Naive thymus-derived CD4-positive, alpha-beta T cell (primary cell): ENCODE results near the gene GAA. TPM values are rescaled to one million over a fixed set of nuclear protein-coding genes. Genes with fewer than 3 reads are reported as not detected.

ENCODE experiments used
- ATAC-seq: fragments of 150-1000 bp; cut with Tn5 transposase; 2 replicates; pipeline ENCODE4 v1.10.0; 2021; ENCODE audit warnings: mild to moderate bottlenecking, moderate library complexity
- CTCF ChIA-PET: fragments of 350-600 bp; sonication (Branson Sonifier 250); formaldehyde crosslinking; loops from one replicate; lab custom pipeline; 2021; ENCODE audit warnings: antibody characterized with exemption; lab: Charles Lee
- POLR2A ChIA-PET: fragments of 350-600 bp; sonication (Branson Sonifier 250); formaldehyde crosslinking; loops from one replicate; lab custom pipeline; 2021; ENCODE audit warnings: antibody characterized with exemption, inconsistent platforms; lab: Charles Lee
- DNase-seq, 9 donors: peaks; one replicate each; pipeline versions ENCODE4 v3.0.0 to v3.0.0-alpha.2; 2020 to 2022; ENCODE audit warnings: mixed read lengths in 1 of 9
- H3K27ac ChIP-seq: one replicate; pipeline ENCODE4 v1.7.0; 2013; ENCODE audit warnings: mild to moderate bottlenecking, low read depth, low read length, moderate library complexity
- H3K27me3 ChIP-seq, 2 donors: one replicate each; pipeline ENCODE4 v1.7.0; 2013; ENCODE audit warnings: low read length in 2 of 2, mild to moderate bottlenecking in 2 of 2, moderate library complexity in 2 of 2; ENCODE audit not compliant: control insufficient read depth in 2 of 2, insufficient read depth in 2 of 2
- H3K36me3 ChIP-seq, 3 experiments: 1 replicate in 2 of 3; 2 replicates in 1 of 3; pipeline ENCODE4 v1.7.0; 2013; ENCODE audit warnings: low read length in 3 of 3, mild to moderate bottlenecking in 3 of 3, moderate library complexity in 1 of 3; ENCODE audit not compliant: insufficient read depth in 3 of 3, control insufficient read depth in 2 of 3
- H3K4me1 ChIP-seq, 2 donors: one replicate each; pipeline ENCODE4 v1.7.0; 2013; ENCODE audit warnings: low read length in 2 of 2, mild to moderate bottlenecking in 2 of 2, moderate library complexity in 1 of 2; ENCODE audit not compliant: control insufficient read depth in 2 of 2, insufficient read depth in 2 of 2
- H3K4me3 ChIP-seq: 2 replicates; pipeline ENCODE4 v1.7.0; 2013; ENCODE audit warnings: mild to moderate bottlenecking, low read length
- H3K9me3 ChIP-seq, 3 experiments: 1 replicate in 2 of 3; 2 replicates in 1 of 3; pipeline ENCODE4 v1.7.0; 2013; ENCODE audit warnings: low read length in 3 of 3; ENCODE audit not compliant: control insufficient read depth in 2 of 3
- H3K27ac Mint-ChIP-seq, 9 donors: one replicate each; pipeline ENCODE4 v1.8.0; 2020 to 2022; ENCODE audit warnings: mixed read lengths in 9 of 9, mild to moderate bottlenecking in 8 of 9, moderate library complexity in 5 of 9, inconsistent platforms in 2 of 9
- H3K27me3 Mint-ChIP-seq, 5 donors: one replicate each; pipeline ENCODE4 v1.8.0; 2021 to 2022; ENCODE audit warnings: mixed read lengths in 5 of 5, mild to moderate bottlenecking in 1 of 5
- H3K36me3 Mint-ChIP-seq, 5 donors: one replicate each; pipeline ENCODE4 v1.8.0; 2020 to 2022; ENCODE audit warnings: mixed read lengths in 5 of 5, mild to moderate bottlenecking in 3 of 5, inconsistent platforms in 1 of 5
- H3K4me1 Mint-ChIP-seq, 7 donors: one replicate each; pipeline ENCODE4 v1.8.0; 2020 to 2022; ENCODE audit warnings: mixed read lengths in 7 of 7, mild to moderate bottlenecking in 3 of 7, inconsistent platforms in 1 of 7
- H3K4me3 Mint-ChIP-seq, 10 donors: one replicate each; pipeline ENCODE4 v1.8.0; 2020 to 2022; ENCODE audit warnings: mild to moderate bottlenecking in 10 of 10, mixed read lengths in 10 of 10, moderate library complexity in 6 of 10, inconsistent platforms in 2 of 10
- H3K9me3 Mint-ChIP-seq, 11 donors: one replicate each; pipeline ENCODE4 v1.8.0; 2020 to 2022; ENCODE audit warnings: mixed read lengths in 11 of 11, mild to moderate bottlenecking in 4 of 11, inconsistent platforms in 1 of 11, moderate library complexity in 1 of 11
- intact Hi-C, 2 donors: fragments of 100-400 bp; cut with micrococcal nuclease; formaldehyde crosslinking; loops; one replicate each; pipeline ENCODE4 v1.15.1; 2023
- polyA plus RNA-seq, 2 donors: library from polyadenylated mRNA; unstranded; fragments of 300-500 nt; fragmentation: Illumina TruSeq; gene quantifications; one replicate each; pipeline ENCODE4 v1.2.3, GENCODE V29; 2021
- total RNA-seq, 6 experiments: library from RNA in 5 of 6; stranded (reverse) in 5 of 6; gene quantifications; 1 replicate in 5 of 6; 2 replicates in 1 of 6; pipeline ENCODE4 v1.2.3 and lab custom pipeline; 2021 to 2026

GAA gene
- total and polyA plus RNA-seq, 7 experiments from 2014 or later: 12.0 to 67.8 (median 36.4) TPM

DNA sequence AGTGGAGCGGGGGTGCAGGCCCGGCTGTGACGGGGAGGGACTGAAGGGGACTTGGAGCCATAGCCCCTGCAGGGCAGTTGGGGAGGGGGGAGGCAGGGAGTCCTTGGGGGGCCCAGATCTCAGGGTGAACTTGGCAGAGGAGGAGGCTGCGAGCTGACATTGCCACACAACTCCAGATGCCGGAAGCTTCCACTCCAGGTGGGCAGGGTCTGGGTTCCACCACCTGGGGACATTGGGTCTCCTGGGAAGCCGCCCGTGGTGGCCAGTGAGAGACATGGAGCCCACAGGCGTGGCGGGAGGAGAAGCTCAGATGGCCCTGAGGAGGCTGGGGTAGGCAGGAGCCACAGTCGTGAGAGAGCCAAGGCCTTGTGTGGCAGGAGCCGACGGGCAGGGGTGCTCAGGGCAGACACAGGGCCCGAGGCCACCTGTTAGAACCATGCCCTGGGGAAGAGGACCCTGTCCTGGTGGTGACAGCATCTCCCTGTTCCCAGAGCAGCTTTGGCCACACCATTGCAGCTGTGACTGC is 18.2 kb upstream of the GAA start:
- no peak for ATAC-seq
- no peak overlapping the region for H3K27ac Mint-ChIP-seq
- intact Hi-C loops: loop anchor here in 1 of 2 donors (2.0 kb wide), 1 partner anchor 74 kb away; no protein-coding TSS in a partner anchor
- no peak for DNase-seq
- H3K36me3 Mint-ChIP-seq: no peaks in the 10 kb centered on the region
- no peaks in the 10 kb centered on the region for H3K9me3 ChIP-seq
- CTCF ChIA-PET: interaction anchor here (0.6 to 1.7 kb wide), 5 partner anchors 10 to 174 kb away, joined by 3 to 5 read pairs (median 4); partner anchors contain the start of gene GAA
- no peaks in the 10 kb centered on the region for H3K27me3 ChIP-seq
- H3K4me3 Mint-ChIP-seq: no peak overlapping the region
- no peak overlapping the region for H3K27ac ChIP-seq
- H3K4me1 Mint-ChIP-seq: peaks cover 0 to 4% (median 2%) of the 10 kb centered on the region in 7 donors
- peaks cover 0 to 2% (median 0%) of the 10 kb centered on the region in 5 donors for H3K27me3 Mint-ChIP-seq
- POLR2A ChIA-PET: no interaction called here
- H3K9me3 Mint-ChIP-seq: no peaks in the 10 kb centered on the region
- no peaks in the 10 kb centered on the region for H3K36me3 ChIP-seq
- no peak overlapping the region for H3K4me3 ChIP-seq
- H3K4me1 ChIP-seq: peaks cover 0 to 5% of the 10 kb centered on the region in 2 donors

DNA sequence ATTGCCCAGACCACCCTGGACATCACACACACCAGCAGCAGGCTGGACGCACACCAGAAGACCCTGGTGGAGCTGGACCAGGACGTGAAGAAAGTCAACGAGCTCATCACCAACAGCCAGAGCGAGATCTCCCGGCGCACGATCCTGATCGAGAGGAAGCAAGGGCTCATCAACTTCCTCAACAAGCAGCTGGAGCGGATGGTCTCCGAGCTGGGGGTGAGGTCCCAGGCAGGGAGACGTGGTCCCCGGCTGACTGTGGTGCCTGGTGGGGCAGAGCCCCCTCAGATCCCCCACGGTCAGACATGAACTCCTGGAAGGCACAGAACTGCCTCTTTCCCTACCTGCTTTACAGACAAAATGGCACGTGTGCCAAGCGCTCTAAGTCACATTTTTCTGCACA is 16.6 kb upstream of the GAA start:
- ATAC-seq (no peak), DNase-seq (no peak)
- intact Hi-C loops: no loop called here
- Mint-ChIP-seq H3K36me3 (no peaks in the 10 kb centered on the region), H3K27ac (no peak overlapping the region), H3K4me3 (no peak overlapping the region), H3K9me3 (no peaks in the 10 kb centered on the region), H3K27me3 (no peaks in the 10 kb centered on the region), H3K4me1 (peaks cover 0 to 4% (median 2%) of the 10 kb centered on the region in 7 donors)
- POLR2A ChIA-PET: no interaction called here
- no peak overlapping the region for H3K27ac ChIP-seq
- H3K9me3 ChIP-seq: no peaks in the 10 kb centered on the region
- H3K36me3 ChIP-seq: no peaks in the 10 kb centered on the region
- CTCF ChIA-PET: no interaction called here
- peaks cover 0 to 5% of the 10 kb centered on the region in 2 donors for H3K4me1 ChIP-seq
- no peak overlapping the region for H3K4me3 ChIP-seq
- H3K27me3 ChIP-seq: no peaks in the 10 kb centered on the region

DNA sequence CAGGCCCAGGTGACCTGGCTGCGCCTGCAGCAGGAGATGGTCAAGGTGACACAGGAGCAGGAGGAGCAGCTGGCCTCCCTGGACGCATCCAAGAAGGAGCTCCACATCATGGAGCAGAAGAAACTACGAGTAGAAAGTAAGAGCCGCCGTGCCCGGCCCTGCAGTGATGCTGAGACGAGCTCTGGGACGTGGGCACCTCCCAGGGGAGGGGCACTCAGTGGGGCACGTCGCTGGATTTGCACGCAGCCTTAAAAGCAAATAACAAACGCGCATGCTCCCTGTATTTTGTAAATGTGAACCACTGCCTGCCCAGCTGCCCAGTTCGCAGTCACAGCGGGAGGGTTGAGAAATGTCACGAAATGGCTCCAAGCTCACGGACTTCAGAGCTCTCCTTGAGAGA is 15.3 kb upstream of the GAA start:
- Mint-ChIP-seq H3K4me1 (peaks cover 0 to 4% (median 2%) of the 10 kb centered on the region in 7 donors), H3K4me3 (no peak overlapping the region), H3K27me3 (peaks cover 0 to under 1% (median 0%) of the 10 kb centered on the region in 5 donors), H3K9me3 (no peaks in the 10 kb centered on the region), H3K27ac (peak overlapping the region in 1 of 9 donors; percentile 17), H3K36me3 (no peaks in the 10 kb centered on the region)
- Histone ChIP-seq H3K9me3 (no peaks in the 10 kb centered on the region), H3K27me3 (no peaks in the 10 kb centered on the region), H3K4me1 (peaks cover 0 to 5% of the 10 kb centered on the region in 2 donors), H3K36me3 (no peaks in the 10 kb centered on the region), H3K27ac (no peak overlapping the region), H3K4me3 (no peak overlapping the region)
- ATAC-seq: no peak
- intact Hi-C loops: no loop called here
- POLR2A ChIA-PET: no interaction called here
- CTCF ChIA-PET: interaction anchor here (0.7 kb wide), 1 partner anchor 162 kb away, joined by 4 read pairs; no protein-coding TSS in a partner anchor
- DNase-seq: no peak

DNA sequence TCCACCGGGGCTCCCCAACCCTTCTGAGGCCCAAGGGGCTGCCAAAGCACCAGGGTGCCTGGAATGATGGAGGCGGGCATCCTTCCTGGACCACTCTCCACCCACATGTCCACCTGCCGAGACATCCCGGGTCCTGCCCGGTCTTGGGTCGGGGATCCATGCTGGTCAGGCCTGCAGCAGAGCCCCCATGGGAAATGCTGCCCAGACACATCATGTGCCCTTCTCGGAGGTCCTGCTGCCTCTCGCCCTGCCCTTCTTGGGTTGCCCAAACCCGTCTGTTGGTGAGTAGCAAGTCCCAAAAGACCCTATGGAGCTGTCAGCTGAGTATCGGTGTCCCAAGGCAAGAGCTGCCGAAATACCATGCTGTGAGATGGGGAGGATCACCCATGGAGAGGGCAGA is 14.8 kb upstream of the GAA start:
- no peaks in the 10 kb centered on the region for H3K36me3 Mint-ChIP-seq
- Histone ChIP-seq H3K27me3 (no peaks in the 10 kb centered on the region), H3K27ac (no peak overlapping the region), H3K9me3 (no peaks in the 10 kb centered on the region), H3K4me3 (no peak overlapping the region), H3K4me1 (peaks cover 0 to 5% of the 10 kb centered on the region in 2 donors), H3K36me3 (no peaks in the 10 kb centered on the region)
- H3K4me3 Mint-ChIP-seq: no peak overlapping the region
- no peak for DNase-seq
- POLR2A ChIA-PET: no interaction called here
- no peak for ATAC-seq
- CTCF ChIA-PET: interaction anchor here (0.9 kb wide), 1 partner anchor 15 kb away, joined by 3 read pairs; the partner anchor contains the start of gene GAA
- H3K27ac Mint-ChIP-seq: no peak overlapping the region
- intact Hi-C loops: no loop called here
- H3K9me3 Mint-ChIP-seq: no peaks in the 10 kb centered on the region
- peaks cover 0 to 4% (median 2%) of the 10 kb centered on the region in 7 donors for H3K4me1 Mint-ChIP-seq
- H3K27me3 Mint-ChIP-seq: peaks cover 0 to 6% (median 0%) of the 10 kb centered on the region in 5 donors

DNA sequence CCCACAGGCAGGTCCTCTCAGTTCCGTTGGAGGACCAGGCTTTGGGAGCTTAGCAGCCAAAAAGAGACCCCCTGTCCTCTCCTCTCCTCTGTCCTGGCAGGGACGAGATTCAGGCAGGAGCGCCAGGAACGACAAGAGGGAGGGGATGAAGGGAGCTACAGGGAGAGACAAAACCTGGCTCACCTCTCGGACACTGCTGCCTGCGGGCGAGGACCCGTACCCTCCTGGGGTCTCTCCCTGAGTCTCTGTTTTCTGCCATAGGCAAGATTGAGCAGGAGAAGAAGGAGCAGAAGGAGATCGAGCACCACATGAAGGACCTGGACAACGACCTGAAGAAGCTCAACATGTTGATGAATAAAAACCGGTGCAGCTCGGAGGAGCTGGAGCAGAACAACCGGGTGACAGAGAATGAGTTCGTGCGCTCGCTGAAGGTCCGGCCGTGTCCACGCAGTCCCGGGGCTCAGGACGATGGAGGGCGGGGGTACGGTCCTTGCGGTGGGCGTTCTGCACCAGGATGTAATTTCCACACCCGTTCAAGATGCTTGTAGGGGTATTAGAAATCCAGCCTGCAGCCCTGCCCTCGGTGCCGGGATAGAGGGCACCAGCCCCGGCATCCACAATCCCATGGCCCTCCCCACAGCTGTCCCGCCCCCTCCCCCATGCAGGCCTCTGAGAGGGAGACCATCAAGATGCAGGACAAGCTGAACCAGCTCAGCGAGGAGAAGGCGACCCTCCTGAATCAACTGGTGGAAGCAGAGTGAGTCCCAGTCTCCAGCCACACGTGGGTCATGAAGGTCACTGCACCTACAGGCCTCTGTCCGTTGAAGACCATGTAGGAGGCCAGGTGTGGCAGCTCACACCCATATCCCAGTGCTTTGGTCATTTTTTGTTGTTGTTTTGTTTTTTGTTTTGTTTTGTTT is 13.8 kb upstream of the GAA start:
- ChIA-PET POLR2A (no interaction called here), CTCF (interaction anchor here (0.9 kb wide), 1 partner anchor 14 kb away, joined by 3 read pairs; the partner anchor contains the start of gene GAA)
- DNase-seq: no peak
- Mint-ChIP-seq H3K27me3 (peaks cover 0 to 7% (median 0%) of the 10 kb centered on the region in 5 donors), H3K27ac (no peak overlapping the region), H3K4me3 (no peak overlapping the region), H3K36me3 (no peaks in the 10 kb centered on the region), H3K4me1 (peaks cover 0 to 3% (median 2%) of the 10 kb centered on the region in 7 donors), H3K9me3 (no peaks in the 10 kb centered on the region)
- H3K4me3 ChIP-seq: no peak overlapping the region
- H3K4me1 ChIP-seq: peaks cover 0 to 2% of the 10 kb centered on the region in 2 donors
- intact Hi-C loops: no loop called here
- ATAC-seq: no peak
- no peaks in the 10 kb centered on the region for H3K9me3 ChIP-seq
- H3K27ac ChIP-seq: no peak overlapping the region
- H3K36me3 ChIP-seq: no peaks in the 10 kb centered on the region
- no peaks in the 10 kb centered on the region for H3K27me3 ChIP-seq

DNA sequence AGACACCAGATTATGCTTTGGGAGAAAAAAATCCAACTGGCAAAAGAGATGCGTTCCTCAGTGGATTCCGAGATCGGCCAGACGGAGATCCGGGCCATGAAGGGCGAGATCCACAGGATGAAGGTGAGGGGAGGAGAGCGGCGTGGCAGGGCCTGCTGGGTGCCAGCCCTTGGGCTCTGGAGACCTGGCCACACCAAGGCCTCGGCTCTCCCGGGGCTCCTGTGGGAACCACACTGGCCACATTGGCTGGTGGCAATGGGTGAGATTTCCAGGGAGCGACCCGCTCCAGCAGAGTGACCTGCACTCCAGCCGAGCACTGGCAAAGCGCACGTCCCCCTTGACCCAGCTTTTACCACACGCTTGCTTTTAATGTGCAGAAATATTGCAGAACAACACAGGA is 11.6 kb upstream of the GAA start:
- Histone ChIP-seq H3K4me1 (no peaks in the 10 kb centered on the region), H3K36me3 (no peaks in the 10 kb centered on the region), H3K27me3 (no peaks in the 10 kb centered on the region), H3K27ac (no peak overlapping the region), H3K9me3 (no peaks in the 10 kb centered on the region), H3K4me3 (no peak overlapping the region)
- H3K36me3 Mint-ChIP-seq: no peaks in the 10 kb centered on the region
- no peaks in the 10 kb centered on the region for H3K9me3 Mint-ChIP-seq
- intact Hi-C loops: no loop called here
- DNase-seq: no peak
- peaks cover 0 to 7% (median 0%) of the 10 kb centered on the region in 5 donors for H3K27me3 Mint-ChIP-seq
- no peak for ATAC-seq
- no peak overlapping the region for H3K4me3 Mint-ChIP-seq
- ChIA-PET CTCF (interaction anchor here (0.5 kb wide), 1 partner anchor 33 kb away, joined by 3 read pairs; no protein-coding TSS in a partner anchor), POLR2A (no interaction called here)
- H3K4me1 Mint-ChIP-seq: no peaks in the 10 kb centered on the region
- no peak overlapping the region for H3K27ac Mint-ChIP-seq
